Measurements from ENCODE around the gene KRTAP9-1. TPM values are rescaled to one million over a fixed set of nuclear protein-coding genes. Genes with fewer than 3 reads are reported as not detected.
"Not testable (repeated sequence)": the region's sequence is repeated elsewhere in the genome, so short reads cannot be mapped to it uniquely, and the experiment has no call there.

KRTAP9-1 gene
- total and polyA plus RNA-seq, 4 donors, result not detected

DNA sequence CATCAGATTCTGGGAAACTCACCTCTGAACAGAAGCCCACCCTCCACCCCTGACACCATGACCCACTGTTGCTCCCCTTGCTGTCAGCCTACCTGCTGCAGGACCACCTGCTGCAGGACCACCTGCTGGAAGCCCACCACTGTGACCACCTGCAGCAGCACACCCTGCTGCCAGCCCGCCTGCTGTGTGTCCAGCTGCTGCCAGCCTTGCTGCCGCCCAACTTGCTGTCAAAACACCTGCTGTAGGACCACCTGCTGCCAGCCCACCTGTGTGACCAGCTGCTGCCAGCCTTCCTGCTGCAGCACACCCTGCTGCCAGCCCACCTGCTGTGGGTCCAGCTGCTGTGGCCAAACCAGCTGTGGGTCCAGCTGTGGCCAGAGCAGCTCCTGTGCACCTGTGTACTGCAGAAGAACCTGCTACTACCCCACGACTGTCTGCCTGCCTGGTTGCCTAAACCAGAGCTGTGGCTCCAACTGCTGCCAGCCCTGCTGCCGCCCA is 37.0 kb downstream of the KRTAP9-1 start, which contains the start of gene KRTAP9-2:
TSS of gene KRTAP9-2 (plus strand) at position 51 of the 498 bp plus-strand sequence. CDS start at position 58, 7 bp downstream.
- 54% methylated on average over 2 of the region's 4 CpGs for WGBS
- H3K9me3 ChIP-seq (ENCODE audit: control insufficient read depth in 4 of 4, low read length in 3 of 4); H3K36me3 ChIP-seq (ENCODE audit: control insufficient read depth in 4 of 4, insufficient read depth in 3 of 4, low read depth in 1 of 4, low read length in 3 of 4); H3K4me1 ChIP-seq (ENCODE audit: control insufficient read depth in 4 of 4, insufficient read depth in 4 of 4, low read length in 3 of 4); H3K27ac ChIP-seq (ENCODE audit: low read depth in 1 of 2, low read length in 2 of 2); H3K27me3 ChIP-seq (ENCODE audit: control insufficient read depth in 4 of 4, insufficient read depth in 4 of 4, low read length in 3 of 4); H3K9ac ChIP-seq (ENCODE audit: low read depth in 1 of 2, low read length in 2 of 2); H3K4me3 ChIP-seq (ENCODE audit: low read depth in 1 of 3, low read length in 3 of 3); DNase-seq (ENCODE audit: low spot score): not testable (repeated sequence)

DNA sequence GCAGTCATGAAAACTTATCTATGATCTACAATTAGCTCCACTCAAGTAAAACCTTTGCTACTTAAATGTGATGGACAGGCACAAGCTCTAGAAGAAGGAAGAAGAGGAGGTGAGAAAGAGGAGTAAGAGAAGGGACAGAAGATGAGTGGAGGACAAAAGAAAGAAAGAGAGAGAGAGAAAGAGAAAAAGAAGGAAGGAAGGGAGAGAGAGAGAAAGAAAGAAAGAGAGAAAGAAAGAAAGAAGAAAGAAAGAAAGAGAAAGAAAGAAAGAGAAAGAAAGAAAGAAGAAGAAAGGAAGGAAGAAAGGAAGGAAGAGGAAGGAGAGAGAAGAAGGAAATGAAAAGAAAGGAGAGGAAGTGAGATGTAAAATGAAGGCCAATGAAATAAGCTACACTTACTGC is 40.4 kb downstream of the KRTAP9-1 start:
- no peak overlapping the region for H3K27ac ChIP-seq (ENCODE audit: low read depth in 1 of 2, low read length in 2 of 2)
- H3K27me3 ChIP-seq (ENCODE audit: control insufficient read depth in 4 of 4, insufficient read depth in 4 of 4, low read length in 3 of 4), result peaks cover 0 to 9% (median 0%) of the 10 kb centered on the region in 4 donors
- H3K36me3 ChIP-seq (ENCODE audit: control insufficient read depth in 4 of 4, insufficient read depth in 3 of 4, low read depth in 1 of 4, low read length in 3 of 4), result no peaks in the 10 kb centered on the region
- H3K9me3 ChIP-seq (ENCODE audit: control insufficient read depth in 4 of 4, low read length in 3 of 4), result peaks cover 0 to 3% (median 0%) of the 10 kb centered on the region in 4 donors
- TF ChIP-seq EGR1 (IDR thresholded peaks at IDR 0.05; ENCODE audit: low read depth in 2 of 2) (no peak), FOXA2 (IDR thresholded peaks at IDR 0.05) (no peak), HNF4A (conservative IDR thresholded peaks at IDR 0.05) (no peak), JUND (IDR thresholded peaks at IDR 0.05) (no peak), NR2F2 (IDR thresholded peaks at IDR 0.05) (no peak), SP1 (IDR thresholded peaks at IDR 0.05) (no peak), RXRA (IDR thresholded peaks at IDR 0.05) (no peak), YY1 (IDR thresholded peaks at IDR 0.05) (no peak)
- TF ChIP-seq, protein P1, sequence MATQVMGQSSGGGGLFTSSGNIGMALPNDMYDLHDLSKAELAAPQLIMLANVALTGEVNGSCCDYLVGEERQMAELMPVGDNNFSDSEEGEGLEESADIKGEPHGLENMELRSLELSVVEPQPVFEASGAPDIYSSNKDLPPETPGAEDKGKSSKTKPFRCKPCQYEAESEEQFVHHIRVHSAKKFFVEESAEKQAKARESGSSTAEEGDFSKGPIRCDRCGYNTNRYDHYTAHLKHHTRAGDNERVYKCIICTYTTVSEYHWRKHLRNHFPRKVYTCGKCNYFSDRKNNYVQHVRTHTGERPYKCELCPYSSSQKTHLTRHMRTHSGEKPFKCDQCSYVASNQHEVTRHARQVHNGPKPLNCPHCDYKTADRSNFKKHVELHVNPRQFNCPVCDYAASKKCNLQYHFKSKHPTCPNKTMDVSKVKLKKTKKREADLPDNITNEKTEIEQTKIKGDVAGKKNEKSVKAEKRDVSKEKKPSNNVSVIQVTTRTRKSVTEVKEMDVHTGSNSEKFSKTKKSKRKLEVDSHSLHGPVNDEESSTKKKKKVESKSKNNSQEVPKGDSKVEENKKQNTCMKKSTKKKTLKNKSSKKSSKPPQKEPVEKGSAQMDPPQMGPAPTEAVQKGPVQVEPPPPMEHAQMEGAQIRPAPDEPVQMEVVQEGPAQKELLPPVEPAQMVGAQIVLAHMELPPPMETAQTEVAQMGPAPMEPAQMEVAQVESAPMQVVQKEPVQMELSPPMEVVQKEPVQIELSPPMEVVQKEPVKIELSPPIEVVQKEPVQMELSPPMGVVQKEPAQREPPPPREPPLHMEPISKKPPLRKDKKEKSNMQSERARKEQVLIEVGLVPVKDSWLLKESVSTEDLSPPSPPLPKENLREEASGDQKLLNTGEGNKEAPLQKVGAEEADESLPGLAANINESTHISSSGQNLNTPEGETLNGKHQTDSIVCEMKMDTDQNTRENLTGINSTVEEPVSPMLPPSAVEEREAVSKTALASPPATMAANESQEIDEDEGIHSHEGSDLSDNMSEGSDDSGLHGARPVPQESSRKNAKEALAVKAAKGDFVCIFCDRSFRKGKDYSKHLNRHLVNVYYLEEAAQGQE (IDR thresholded peaks at IDR 0.05), result no peak
- TF ChIP-seq, protein P2, sequence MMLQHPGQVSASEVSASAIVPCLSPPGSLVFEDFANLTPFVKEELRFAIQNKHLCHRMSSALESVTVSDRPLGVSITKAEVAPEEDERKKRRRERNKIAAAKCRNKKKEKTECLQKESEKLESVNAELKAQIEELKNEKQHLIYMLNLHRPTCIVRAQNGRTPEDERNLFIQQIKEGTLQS (IDR thresholded peaks at IDR 0.05), result no peak
- TF ChIP-seq, protein P3, sequence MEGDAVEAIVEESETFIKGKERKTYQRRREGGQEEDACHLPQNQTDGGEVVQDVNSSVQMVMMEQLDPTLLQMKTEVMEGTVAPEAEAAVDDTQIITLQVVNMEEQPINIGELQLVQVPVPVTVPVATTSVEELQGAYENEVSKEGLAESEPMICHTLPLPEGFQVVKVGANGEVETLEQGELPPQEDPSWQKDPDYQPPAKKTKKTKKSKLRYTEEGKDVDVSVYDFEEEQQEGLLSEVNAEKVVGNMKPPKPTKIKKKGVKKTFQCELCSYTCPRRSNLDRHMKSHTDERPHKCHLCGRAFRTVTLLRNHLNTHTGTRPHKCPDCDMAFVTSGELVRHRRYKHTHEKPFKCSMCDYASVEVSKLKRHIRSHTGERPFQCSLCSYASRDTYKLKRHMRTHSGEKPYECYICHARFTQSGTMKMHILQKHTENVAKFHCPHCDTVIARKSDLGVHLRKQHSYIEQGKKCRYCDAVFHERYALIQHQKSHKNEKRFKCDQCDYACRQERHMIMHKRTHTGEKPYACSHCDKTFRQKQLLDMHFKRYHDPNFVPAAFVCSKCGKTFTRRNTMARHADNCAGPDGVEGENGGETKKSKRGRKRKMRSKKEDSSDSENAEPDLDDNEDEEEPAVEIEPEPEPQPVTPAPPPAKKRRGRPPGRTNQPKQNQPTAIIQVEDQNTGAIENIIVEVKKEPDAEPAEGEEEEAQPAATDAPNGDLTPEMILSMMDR (IDR thresholded peaks at IDR 0.05; ENCODE audit: low read depth, low read length, missing input control), result no peak
- TF ChIP-seq, protein P4, sequence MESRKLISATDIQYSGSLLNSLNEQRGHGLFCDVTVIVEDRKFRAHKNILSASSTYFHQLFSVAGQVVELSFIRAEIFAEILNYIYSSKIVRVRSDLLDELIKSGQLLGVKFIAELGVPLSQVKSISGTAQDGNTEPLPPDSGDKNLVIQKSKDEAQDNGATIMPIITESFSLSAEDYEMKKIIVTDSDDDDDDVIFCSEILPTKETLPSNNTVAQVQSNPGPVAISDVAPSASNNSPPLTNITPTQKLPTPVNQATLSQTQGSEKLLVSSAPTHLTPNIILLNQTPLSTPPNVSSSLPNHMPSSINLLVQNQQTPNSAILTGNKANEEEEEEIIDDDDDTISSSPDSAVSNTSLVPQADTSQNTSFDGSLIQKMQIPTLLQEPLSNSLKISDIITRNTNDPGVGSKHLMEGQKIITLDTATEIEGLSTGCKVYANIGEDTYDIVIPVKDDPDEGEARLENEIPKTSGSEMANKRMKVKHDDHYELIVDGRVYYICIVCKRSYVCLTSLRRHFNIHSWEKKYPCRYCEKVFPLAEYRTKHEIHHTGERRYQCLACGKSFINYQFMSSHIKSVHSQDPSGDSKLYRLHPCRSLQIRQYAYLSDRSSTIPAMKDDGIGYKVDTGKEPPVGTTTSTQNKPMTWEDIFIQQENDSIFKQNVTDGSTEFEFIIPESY (IDR thresholded peaks at IDR 0.05), result no peak
- H3K9ac ChIP-seq (ENCODE audit: low read depth in 1 of 2, low read length in 2 of 2), result no peak overlapping the region
- no peak for DNase-seq (ENCODE audit: low spot score)
- H3K4me1 ChIP-seq (ENCODE audit: control insufficient read depth in 4 of 4, insufficient read depth in 4 of 4, low read length in 3 of 4), result no peaks in the 10 kb centered on the region
- no peak overlapping the region for H3K4me3 ChIP-seq (ENCODE audit: low read depth in 1 of 3, low read length in 3 of 3)
